ENCODE results near the gene XPR1. TPM values are rescaled to one million over a fixed set of nuclear protein-coding genes. Genes with fewer than 3 reads are reported as not detected.
"Not testable (repeated sequence)": the region's sequence is repeated elsewhere in the genome, so short reads cannot be mapped to it uniquely, and the experiment has no call there.

XPR1 gene
- total RNA-seq, 4 donors from 2014 or later, result 16.8 to 25.3 (median 18.8) TPM

DNA sequence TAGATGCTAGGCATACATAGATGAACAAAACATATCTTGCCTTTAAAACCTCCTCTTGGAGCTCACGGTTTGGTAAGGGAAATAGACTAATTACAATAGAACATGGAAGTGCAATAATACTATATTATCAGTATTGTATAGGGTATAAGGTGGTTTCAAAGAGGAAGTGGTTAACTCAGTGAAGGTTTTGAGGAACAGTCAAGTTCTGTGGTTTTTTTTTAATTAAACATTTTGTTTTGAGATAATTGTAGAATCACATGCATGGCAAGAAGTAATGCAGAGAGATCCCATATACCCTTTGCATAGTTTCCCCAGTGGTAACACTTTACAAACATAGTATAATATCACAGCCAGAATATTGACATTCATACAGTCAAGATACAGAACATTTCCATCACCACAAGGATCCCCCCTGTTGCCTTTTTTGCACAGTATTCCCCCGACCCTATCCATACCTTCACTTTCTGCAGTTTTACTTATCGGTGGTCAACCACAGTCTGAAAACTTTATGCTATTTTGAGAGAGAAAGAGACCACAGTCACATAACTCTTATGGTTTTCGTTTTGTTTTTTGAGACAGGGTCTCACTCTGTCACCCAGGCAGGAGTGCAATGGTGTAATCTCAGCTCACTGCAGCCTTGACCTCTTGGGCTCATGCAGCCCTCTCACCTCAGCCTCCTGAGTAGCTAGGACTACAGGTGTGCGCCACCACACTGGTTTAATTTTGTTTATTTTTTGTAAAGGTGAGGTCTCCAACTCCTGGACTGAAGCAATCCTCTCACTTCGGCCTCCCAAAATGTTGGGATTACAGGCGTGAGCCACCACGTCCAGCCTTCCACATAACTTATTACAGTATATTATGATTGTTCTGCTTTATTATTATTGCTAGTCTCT lies 220.4 kb downstream of the XPR1 start:
- Histone ChIP-seq H3K4me1 (no peaks in the 10 kb centered on the region), H3K27me3 (no peaks in the 10 kb centered on the region), H3K4me3 (no peak overlapping the region), H3K36me3 (peaks cover 0 to 4% (median 0%) of the 10 kb centered on the region in 3 donors), H3K9me3 (no peaks in the 10 kb centered on the region), H3K27ac (no peak overlapping the region)
- TF ChIP-seq POLR2A (IDR thresholded peaks at IDR 0.05) (no peak), EP300 (IDR thresholded peaks at IDR 0.05) (no peak)
- TF ChIP-seq, protein P1, sequence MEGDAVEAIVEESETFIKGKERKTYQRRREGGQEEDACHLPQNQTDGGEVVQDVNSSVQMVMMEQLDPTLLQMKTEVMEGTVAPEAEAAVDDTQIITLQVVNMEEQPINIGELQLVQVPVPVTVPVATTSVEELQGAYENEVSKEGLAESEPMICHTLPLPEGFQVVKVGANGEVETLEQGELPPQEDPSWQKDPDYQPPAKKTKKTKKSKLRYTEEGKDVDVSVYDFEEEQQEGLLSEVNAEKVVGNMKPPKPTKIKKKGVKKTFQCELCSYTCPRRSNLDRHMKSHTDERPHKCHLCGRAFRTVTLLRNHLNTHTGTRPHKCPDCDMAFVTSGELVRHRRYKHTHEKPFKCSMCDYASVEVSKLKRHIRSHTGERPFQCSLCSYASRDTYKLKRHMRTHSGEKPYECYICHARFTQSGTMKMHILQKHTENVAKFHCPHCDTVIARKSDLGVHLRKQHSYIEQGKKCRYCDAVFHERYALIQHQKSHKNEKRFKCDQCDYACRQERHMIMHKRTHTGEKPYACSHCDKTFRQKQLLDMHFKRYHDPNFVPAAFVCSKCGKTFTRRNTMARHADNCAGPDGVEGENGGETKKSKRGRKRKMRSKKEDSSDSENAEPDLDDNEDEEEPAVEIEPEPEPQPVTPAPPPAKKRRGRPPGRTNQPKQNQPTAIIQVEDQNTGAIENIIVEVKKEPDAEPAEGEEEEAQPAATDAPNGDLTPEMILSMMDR (IDR thresholded peaks at IDR 0.05), result no peak
- no peak for DNase-seq (ENCODE audit: low spot score in 2 of 2)
- WGBS, 2 donors, result 92 to 94% methylated on average over 8 of the region's 8 CpGs

DNA sequence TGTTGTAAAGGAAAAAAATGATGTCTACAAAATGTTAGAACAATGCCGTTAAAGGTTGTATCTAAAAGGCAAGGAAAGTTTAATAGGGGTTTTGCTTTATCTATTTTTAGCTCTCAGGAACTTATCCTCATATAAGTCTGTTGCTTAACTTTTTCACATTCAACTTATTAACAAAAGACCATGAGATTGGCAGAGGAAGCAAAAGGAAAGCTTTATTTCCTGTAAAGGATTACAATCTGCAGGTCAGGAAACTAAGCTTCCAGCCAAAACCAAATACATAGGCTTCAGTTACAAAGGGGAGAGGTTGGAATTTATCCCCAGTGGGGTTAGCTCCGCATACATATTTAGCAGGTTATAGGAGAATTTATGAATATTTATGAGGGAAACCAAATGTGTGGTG lies 222.2 kb downstream of the XPR1 start:
- Histone ChIP-seq H3K4me3 (no peak overlapping the region), H3K4me1 (no peaks in the 10 kb centered on the region), H3K27ac (no peak overlapping the region), H3K36me3 (peaks cover 0 to 4% (median 0%) of the 10 kb centered on the region in 3 donors), H3K9me3 (no peaks in the 10 kb centered on the region), H3K27me3 (no peaks in the 10 kb centered on the region)
- DNase-seq (ENCODE audit: low spot score in 2 of 2), result no peak
- TF ChIP-seq EP300 (IDR thresholded peaks at IDR 0.05) (no peak), POLR2A (IDR thresholded peaks at IDR 0.05) (no peak)
- TF ChIP-seq, protein P1 (IDR thresholded peaks at IDR 0.05), result no peak
- WGBS, 2 donors, result 48 to 56% methylated on average over 2 of the region's 2 CpGs

DNA sequence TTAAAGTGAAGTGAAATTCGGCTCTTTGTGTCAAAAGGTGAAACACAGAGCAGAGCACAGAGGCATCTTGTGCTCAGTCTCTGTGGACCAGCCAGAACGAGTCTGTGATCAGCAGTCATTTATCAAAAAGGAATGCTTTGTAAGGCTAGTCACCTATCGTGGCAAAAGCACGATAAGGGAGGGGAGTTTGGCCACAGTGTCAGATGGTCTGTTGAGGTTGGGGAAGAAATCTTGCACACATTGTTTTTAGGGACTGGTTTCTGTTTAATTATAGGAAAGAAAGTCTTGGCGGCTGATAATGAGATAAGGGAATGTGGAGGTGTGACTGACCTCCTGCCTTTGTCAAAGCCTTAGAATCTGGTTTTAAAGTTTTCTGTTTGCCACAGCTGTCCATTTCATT lies 222.6 kb downstream of the XPR1 start:
- 41 to 52% methylated on average over 5 of the region's 5 CpGs for WGBS, 2 donors
- Histone ChIP-seq H3K27ac (no peak overlapping the region), H3K27me3 (no peaks in the 10 kb centered on the region), H3K36me3 (peaks cover 0 to 4% (median 0%) of the 10 kb centered on the region in 3 donors), H3K4me1 (no peaks in the 10 kb centered on the region), H3K4me3 (no peak overlapping the region), H3K9me3 (no peaks in the 10 kb centered on the region)
- TF ChIP-seq, protein P1 (IDR thresholded peaks at IDR 0.05), result no peak
- TF ChIP-seq EP300 (IDR thresholded peaks at IDR 0.05) (no peak), POLR2A (IDR thresholded peaks at IDR 0.05) (no peak)
- no peak for DNase-seq (ENCODE audit: low spot score in 2 of 2)

DNA sequence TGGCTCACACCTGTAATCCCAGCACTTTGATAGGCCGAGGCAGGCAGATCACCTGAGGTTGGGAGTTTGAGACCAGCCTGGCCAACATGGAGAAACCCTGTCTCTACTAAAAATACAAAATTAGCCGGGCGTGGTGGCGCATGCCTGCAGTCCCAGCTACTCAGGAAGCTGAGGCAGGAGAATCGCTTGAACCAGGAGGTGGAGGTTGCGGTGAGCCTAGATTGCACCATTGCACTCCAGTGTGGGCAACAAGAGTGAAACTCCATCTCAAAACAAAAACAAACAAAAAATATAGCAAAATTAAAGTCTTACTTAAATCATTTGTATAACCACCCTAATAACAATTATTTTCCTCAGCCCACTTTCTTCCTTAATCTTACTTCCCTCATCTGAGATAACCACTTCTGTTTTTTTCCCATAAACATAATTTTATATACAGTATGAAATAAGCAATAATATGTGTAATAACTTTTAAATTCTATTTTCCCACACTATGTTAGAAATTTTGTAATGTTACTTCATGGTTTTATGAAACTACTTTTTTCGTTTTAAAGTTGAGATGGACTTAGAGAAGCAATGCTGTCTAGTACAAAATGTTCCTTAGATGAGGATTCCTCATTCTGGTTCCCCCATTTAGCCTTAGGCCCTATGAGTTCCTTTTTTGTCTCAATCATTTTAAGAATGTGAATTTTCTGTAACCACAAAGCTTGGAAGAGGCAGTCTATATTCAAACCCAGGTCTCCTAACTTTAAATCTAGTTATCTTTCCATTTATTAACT lies 226.3 kb downstream of the XPR1 start:
- H3K9me3 ChIP-seq; H3K36me3 ChIP-seq; H3K4me3 ChIP-seq; H3K27me3 ChIP-seq; DNase-seq (ENCODE audit: low spot score in 2 of 2): not testable (repeated sequence)
- Histone ChIP-seq H3K27ac (peak overlapping the region in 2 of 4 donors; percentile 18 to 53), H3K4me1 (peaks cover 0 to 19% (median 0%) of the 10 kb centered on the region in 4 donors)
- 72 to 78% methylated on average over 7 of the region's 7 CpGs for WGBS, 2 donors

DNA sequence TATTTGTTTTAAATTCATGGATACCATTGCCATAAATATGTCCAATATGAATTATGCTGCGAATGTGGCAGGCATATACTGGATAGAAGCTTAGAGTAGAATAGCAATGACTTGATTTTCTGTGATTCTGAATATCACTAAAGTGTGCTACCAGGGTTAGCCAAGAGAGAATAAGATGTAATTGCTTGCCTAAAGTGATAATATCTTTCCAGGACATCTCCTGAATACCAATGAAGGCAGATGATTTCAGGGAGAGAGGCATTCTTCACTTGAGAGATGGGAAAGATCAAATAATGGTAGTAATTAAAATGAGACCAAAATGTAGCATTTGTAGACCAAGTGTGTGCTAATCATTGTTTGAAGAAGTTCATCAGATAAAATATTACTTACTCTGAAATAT lies 227.5 kb downstream of the XPR1 start:
- TF ChIP-seq EP300 (IDR thresholded peaks at IDR 0.05) (no peak), POLR2A (IDR thresholded peaks at IDR 0.05) (no peak)
- TF ChIP-seq, protein P1 (IDR thresholded peaks at IDR 0.05), result no peak

More for the DNA sequence above, 227.5 kb downstream of the XPR1 start:
- no peak for DNase-seq (ENCODE audit: low spot score in 2 of 2)
- WGBS, 2 donors, result 95 to 96% methylated on average over 1 of the region's 1 CpG
- Histone ChIP-seq H3K36me3 (peaks cover 0 to 7% (median 0%) of the 10 kb centered on the region in 3 donors), H3K4me3 (no peak overlapping the region), H3K4me1 (peaks cover 0 to 19% (median 0%) of the 10 kb centered on the region in 4 donors), H3K27ac (no peak overlapping the region), H3K27me3 (no peaks in the 10 kb centered on the region), H3K9me3 (no peaks in the 10 kb centered on the region)
